ENCODE results near the gene KCP. TPM values are rescaled to one million over a fixed set of nuclear protein-coding genes. Genes with fewer than 3 reads are reported as not detected.

KCP gene
- total RNA-seq, 1 donor from 2014 or later: 6.8 TPM

DNA sequence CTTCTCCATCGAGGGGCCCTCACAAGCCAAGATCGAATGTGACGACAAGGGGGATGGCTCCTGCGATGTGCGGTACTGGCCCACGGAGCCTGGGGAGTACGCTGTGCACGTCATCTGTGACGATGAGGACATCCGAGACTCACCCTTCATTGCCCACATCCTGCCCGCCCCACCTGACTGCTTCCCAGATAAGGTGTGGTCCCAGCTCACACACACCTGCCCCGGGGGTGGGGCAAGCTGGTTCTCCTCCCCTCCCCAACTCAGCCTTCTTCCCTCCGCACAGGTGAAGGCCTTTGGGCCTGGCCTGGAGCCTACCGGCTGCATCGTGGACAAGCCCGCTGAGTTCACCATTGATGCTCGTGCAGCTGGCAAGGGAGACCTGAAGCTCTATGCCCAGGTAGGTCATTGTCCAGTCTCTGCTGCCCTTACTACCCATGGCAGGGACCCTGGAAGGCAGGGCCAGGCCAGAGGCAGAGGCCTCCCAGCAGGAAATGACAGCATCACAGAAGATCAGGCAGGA, 69.3 kb downstream of the KCP start:
- DNase-seq (ENCODE audit: low read depth): no peak

DNA sequence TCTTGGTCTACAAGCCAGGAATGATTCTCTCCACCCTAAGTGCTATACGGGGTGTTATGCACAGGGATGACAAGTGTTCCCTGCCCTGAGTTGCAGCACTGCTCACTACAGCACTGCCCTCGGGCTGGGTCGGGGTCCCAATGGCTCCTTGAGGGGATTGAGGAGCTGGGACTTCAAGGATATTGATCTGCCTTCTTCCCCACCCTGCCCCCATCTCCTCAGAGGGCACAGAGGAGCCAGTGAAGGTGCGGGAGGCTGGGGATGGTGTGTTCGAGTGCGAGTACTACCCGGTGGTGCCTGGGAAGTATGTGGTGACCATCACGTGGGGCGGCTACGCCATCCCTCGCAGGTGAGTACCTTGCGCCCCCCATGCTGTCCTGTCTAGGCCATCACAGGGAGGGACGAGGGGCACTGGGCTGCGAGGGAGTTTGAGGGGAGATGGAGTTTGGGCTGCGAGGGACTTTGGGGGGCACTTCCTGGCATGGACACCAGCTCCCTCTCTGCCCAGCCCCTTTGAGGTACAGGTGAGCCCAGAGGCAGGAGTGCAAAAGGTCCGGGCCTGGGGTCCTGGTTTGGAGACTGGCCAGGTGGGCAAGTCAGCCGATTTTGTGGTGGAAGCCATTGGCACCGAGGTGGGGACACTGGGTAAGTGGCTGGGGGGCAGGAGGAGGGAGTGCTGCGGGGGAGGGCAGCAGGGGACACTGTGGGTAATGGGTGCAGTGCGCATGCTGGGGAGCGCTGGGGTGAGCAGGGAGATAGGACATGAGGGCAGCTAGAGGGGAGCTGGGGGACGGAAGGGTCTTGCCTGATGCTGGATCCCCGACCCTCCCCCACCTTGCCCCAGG, 70.0 kb downstream of the KCP start:
- no peak for DNase-seq (ENCODE audit: low read depth)

DNA sequence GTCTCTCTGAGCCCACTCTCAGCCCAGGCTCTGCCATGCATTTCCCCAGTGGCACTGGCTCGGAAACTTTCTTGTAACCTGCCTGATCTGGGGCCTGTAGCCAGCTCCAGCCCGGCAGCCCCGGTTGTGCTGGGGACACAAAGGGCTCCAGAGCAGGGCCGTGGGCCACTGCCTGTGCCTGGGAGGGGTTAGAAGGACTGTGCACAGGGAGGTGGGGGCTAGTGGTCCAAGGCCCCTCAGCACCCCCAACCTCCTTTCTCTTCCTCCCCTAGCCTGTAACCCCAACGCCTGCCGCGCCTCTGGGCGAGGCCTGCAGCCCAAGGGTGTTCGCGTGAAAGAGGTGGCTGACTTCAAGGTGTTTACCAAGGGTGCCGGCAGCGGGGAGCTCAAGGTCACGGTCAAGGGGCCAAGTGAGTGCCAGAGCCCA, 70.7 kb downstream of the KCP start:
- no peak for DNase-seq (ENCODE audit: low read depth)

DNA sequence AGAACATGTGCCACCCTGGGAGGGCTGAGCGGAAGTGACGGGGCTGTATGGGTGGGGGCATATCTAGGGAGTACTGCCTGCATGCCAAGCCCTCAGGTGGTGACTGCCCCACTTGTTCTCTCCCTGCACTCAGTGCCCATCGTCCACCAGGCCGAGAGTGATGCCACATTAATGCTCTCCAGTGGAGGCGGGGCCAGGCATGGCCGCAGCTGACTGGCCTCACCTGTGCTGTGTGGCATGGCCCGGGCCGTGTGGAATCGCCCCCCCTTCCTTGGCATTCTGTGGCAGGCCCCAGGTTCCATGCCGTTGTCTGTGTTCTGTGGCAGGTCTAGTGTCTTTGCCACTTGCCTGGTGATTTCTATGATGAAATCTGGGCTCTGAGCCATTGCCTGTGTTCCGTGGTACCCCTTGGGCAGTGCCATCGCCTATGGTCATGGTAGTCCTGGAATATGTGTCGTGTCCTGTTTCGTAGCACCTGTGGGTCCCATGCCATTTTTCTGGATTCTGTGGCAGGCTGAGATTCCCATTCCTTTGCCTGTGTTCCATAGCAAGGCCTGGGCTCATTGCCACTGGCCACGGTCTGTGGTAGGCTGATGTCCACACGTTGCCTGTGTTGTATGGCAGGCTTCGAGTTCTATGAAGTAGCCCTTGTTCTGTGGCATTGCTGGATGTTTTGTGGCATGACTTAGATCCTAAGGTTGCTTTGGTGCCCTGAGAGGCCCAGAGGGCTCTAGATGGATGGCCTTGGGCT, 71.4 kb downstream of the KCP start:
- DNase-seq (ENCODE audit: low read depth): no peak

DNA sequence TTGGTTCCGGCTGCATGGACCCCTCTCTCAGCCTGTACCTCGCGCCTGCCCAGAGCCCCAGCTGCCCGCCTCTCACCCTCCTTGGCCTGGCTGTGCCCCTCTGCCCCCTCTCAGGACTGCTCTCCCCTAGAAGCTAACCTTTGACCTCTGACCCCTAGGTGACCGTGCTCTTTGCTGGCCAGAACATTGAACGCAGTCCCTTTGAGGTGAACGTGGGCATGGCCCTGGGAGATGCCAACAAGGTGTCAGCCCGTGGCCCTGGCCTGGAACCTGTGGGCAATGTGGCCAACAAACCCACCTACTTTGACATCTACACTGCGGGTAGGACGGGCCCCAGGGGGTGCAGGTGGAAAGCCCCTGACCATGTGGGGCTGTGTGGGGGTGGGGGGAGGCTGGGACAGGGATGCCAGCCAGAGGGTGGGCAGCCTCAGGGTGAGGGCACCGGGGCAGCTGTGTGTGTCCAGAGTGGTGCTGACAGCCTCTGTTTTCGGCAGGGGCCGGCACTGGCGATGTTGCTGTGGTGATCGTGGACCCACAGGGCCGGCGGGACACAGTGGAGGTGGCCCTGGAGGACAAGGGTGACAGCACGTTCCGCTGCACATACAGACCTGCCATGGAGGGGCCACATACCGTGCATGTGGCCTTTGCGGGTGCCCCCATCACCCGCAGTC, 72.3 kb downstream of the KCP start:
- DNase-seq (ENCODE audit: low read depth): no peak

DNA sequence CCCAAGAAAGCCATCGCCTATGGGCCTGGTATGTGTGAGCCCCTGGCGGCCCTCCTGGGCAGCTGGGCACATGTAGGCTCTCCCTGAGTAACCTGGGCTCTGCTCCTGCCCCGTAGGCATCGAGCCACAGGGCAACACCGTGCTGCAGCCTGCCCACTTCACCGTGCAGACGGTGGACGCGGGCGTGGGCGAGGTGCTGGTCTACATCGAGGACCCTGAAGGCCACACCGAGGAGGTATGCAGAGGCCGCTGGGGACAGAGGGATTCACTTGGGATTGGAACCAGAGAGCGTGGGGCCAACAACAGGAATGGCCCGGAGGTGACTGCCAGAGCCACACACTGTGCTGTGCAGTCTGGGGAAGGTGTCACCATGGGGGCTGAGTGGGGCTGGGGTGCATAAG, 73.0 kb downstream of the KCP start:
- DNase-seq (ENCODE audit: low read depth): no peak

DNA sequence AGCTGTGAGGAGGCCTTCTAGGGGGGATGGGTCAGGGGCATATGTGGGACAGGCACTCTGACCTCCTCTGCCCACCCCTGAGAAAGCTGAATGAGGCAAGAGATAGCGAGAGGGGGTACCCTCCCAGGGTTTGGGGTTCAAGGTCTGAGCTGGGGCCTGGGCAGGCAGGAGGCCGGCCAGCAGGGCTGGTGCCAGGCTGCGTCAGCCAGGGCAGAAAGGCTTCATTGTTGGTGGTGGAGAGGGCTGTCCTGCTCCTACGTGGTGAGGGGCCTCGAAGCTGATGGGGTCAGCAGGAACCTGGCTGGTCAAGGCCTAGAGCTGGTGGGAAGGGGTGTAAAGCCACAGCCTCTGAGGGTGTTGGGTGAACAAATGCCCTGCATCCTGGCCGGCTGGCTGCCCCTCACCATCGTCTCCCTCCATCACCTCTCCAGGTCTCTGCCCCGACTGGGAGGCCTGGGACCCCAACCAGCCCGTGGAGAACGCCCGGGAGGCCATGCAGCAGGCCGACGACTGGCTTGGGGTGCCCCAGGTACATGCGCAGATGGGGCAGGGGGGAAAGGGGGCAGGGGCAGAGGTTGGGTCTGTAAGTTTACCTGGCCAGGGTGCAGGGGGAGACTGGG, 73.7 kb downstream of the KCP start:
- no peak for DNase-seq (ENCODE audit: low read depth)

DNA sequence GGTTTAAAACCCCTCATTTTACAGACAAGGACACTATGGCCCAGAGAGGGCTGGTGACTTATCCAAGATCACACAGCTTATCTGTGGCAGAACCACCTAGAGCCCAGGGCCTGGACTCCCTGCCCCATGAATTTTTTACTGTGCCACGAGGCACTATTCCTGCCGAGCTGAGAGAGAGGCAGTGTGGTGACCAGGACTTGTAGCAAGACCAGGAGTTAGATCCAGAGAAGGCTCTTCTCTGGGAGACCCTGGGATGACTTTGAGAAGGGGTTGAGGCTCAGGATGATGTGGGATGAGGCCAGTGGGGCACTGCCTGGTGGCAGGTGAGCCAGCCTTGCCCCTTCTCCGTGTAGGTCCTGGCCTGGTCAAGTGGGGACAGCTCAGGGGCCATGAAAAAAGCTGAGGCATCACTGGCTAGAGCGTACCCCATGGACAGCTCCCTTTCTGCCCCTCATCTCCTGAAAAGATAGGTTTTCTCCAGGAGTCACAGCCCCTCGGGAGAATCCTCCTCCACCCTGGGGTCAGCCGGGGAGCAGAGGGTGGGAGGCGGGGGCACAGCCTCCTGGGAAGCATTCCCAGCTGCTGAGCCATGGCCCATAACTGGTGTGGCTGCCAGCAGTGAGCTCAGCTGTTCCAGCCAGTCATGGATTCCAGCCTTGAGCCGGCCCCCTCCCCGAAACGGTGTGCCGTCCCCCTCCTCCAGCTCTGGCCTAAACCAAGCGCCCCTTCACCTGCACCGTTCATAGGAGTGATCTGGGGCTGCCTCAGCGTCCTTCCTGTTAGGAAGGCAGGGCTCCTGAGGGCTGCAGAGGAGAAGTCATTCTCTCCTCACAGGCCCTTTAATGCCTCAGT, 74.5 kb downstream of the KCP start:
- DNase-seq (ENCODE audit: low read depth): no peak

DNA sequence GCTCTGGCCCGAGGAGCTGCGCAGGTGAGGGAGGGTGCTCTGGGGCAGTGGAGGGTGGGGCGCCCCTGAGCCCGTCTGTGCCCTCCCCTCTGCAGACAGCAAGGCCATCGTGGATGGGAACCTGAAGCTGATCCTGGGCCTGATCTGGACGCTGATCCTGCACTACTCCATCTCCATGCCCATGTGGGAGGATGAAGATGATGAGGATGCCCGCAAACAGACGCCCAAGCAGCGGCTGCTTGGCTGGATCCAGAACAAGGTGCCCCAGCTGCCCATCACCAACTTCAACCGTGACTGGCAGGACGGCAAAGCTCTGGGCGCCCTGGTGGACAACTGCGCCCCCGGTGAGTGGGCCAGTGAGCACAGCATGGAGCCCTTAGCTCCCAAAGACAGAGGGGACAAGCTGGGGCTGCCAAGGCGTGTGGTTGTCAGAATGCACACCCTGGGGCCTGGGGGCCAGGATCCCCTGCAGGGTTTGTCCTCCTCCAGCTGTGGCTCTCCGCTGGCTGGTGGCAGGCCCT, 75.2 kb downstream of the KCP start:
- DNase-seq (ENCODE audit: low read depth): no peak

DNA sequence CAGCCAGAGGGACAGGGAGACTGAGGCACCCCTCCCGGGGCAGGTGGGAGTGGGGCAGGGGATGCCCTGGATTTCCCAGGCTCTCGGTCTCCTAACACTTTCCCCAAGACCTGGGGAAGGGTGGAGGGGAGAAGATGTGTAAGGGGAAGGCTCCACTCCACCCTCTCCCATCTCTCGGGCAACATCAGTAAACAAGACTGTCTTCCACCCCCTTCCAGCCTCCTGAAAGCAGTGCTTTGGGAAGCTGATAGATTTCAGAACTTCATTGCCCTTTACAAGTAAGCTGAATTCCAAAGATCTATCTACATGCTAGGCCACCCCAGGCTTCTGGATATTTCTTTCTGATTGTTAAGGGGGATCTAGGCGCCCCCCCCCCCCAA, 76.6 kb downstream of the KCP start:
- DNase-seq (ENCODE audit: low read depth): no peak

DNA sequence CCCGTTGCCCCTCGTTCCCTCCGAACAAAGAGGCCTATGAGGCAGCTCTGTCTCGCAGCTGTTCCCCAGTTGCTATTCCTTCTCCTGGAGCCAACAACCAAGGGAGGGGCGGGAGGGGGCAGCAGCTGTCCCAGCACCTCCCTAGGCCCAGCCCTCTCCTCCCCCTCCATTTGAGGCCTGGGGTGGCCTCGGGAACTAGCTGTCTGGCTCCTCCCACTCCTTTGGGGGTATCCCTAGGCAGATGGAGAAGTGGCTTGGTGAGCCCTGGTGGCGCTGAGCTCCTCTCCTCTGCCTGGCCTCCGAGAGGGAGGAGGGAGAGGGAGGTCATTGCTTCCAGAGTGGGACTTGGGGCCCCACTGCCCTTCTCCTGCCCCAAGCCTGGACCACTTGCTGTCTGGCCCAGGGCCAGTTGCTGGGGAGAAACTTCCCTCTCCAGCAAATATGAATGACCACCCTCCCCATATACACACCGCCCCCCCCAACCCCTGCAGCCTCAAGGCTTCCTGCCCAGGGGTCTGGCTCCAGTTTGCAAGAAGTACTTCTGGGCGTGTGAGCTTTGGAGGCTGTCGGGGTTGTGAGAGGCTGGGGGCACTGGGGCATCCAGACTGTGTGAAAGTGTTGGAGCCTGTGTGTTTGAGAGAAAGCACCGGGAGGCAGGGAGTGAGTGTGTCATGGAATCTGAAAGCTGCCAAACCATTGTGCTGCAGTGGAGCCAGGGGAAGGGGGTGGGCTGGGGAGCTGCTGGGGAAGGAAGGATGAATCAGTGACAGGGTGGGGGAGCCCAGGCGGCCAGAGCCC, 77.2 kb downstream of the KCP start:
- peak; percentile 66 for DNase-seq (ENCODE audit: low read depth)

DNA sequence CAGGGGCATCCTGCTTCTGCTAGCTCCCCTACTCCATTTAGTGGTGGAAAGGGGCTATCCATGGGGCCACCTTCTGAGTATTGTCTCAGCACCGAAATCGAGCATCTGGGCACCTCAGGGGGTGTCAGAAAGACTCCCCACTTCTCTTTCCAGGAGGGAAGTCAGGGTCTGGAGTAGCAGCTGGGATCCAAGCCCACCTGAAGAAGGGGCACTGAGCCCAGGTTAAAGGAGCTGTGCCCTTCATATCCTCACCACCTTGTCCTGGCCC, 77.7 kb downstream of the KCP start:
- DNase-seq (ENCODE audit: low read depth): no peak

DNA sequence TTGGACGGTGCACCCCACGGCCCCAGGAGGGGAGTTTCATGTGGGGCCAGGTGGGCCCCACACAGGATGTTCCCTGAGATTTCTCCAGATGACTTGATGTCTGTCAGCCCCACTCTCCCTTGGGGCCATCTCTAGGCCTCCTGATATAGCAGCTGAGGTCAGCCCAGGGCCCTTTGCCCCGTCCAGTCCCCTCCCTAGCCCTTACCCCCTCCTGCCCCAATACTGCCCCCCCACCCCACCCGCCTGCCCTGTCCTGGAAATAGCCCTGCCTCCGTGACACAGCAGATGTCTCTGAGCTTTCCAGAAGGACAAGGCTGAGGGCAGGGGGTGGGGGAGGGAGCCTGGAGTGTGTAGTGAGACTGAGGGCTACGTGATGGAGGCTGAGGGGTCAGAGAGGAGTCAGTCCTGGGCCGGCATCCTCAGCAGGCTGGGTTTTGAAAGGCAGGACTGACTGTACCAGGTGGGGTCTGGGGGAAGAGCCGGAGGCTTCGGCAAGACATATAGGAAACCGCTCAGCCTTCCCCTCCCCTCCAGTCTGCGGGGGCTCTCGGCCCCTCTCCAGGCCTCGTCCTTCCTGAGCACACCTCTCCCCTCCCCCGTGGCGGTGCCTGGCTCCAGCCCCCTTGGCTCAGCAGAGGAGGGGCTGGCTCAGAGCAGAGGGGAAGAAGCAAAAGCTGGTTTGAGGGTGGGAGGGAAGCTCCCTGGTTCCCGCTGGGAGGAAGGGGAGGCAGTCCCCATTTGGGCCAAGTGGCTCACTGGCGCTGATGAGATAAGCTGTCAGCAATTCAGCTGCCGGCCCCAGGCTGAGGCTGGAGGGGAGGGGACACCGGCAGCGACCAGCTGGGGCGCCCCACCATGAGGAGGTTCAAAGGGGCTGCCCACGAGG, 78.3 kb downstream of the KCP start:
- no peak for DNase-seq (ENCODE audit: low read depth)

DNA sequence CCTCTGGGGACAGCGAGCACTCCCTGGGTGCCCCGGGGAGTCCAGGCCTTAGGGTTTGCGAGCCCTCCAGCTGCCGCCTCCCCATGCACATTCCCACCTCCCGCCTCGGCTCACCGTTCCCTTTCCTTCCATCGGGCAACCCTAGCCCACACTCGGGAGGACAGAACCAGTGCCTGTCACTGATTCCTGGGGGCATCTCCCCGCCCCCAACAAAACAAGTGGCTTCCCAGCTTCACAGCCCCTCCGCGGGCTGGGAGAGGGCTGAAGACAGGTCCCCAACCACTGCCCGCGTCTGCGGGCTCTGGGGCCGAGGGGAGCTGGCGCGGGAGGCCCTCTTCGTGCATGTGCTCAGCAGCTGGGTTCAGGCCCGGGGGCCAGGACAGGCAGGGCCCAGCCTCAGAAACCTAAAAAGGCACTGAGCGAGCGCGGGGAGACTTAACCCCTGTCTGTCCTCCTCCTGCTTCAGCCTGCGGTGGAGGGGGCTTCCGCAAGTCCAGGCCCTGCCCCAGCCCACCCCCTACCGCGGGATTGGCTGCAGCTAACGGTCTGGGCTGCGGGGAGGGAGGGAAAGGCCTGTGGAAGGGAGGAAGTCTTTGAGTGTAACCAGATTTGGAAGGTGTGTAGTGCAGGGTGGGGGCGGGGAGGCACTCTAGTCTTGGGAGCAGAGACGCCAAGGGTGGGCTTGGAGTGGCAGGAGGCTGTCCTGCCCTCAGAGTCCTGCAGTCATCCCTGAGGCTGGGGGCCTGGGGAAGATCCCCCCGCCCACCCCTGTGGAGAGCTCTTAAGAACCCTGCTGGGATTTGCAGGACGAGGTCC, 79.1 kb downstream of the KCP start:
- DNase-seq (ENCODE audit: low read depth): no peak

DNA sequence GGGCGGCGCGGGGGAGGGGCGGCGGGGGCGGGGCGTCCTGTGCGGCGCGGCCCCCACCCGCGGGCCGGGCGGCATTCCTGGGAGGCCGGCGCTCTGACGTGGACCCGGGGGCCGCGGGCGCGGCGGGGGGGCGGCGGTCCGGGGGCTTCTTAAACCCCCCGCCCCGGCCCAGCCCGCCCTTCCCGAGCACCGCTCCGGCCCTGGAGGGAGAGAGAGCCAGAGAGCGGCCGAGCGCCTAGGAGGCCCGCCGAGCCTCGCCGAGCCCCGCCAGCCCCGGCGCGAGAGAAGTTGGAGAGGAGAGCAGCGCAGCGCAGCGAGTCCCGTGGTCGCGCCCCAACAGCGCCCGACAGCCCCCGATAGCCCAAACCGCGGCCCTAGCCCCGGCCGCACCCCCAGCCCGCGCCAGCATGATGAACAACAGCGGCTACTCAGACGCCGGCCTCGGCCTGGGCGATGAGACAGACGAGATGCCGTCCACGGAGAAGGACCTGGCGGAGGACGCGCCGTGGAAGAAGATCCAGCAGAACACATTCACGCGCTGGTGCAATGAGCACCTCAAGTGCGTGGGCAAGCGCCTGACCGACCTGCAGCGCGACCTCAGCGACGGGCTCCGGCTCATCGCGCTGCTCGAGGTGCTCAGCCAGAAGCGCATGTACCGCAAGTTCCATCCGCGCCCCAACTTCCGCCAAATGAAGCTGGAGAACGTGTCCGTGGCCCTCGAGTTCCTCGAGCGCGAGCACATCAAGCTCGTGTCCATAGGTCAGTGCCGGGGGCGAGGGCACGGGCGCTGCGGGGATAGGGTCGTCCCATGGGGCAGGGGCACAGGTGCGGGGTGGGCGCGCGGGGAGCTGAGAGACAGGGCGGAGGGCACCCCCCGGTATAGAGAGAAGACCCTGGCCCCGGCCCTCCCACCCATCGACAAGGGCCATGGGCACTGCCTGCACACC, 80.0 kb downstream of the KCP start, which contains the start of gene FLNC:
TSS of gene FLNC (plus strand) at position 176 of the 947 bp plus-strand sequence. CDS start at position 408, 232 bp downstream.
- DNase-seq (ENCODE audit: low read depth): no peak

DNA sequence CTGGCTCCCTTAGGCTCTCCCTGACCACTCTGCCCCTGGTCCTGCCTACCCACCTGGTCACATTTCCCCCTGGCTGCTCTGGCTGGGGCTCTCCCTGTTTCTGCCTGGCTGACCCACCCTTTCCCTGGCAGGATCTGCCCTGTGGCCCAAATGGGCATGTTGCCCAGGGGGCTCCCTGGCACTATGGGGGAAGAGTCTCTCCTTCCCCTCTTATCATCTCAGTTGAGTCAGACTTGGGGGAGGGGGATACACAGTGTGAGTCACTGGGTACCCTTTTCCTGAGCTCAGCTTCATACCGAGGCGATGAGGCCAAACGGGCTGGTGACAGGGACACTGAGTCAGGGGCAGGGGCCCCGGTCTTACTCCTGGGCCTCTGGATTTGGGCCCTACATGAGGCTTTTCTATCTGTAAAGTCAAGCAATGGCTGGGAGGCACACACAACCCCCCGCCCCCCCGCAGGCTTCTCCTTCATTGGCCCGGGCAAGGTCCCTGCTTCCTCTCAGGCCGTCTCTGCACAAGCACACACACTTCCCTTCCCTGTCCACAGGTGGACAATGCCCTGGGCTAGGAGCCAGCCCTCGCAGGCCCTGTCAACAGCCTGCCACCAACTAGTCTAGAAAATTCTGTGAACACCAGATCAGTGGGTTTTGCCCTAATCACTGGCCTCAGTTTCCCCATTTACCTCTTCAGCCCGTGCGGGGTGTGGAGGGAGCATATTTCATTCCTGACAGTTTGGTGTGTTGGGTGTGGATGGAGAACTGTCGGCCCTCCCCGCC, 80.9 kb downstream of the KCP start:
- DNase-seq (ENCODE audit: low read depth): peak; percentile 40
